ENCODE measurements around the gene ETV7.
A peak's percentile ranks its signal among the peaks of the same experiment; 100 is the strongest.
"Not testable (repeated sequence)": the region's sequence is repeated elsewhere in the genome, so short reads cannot be mapped to it uniquely, and the experiment has no call there.

Gene ETV7

DNA sequence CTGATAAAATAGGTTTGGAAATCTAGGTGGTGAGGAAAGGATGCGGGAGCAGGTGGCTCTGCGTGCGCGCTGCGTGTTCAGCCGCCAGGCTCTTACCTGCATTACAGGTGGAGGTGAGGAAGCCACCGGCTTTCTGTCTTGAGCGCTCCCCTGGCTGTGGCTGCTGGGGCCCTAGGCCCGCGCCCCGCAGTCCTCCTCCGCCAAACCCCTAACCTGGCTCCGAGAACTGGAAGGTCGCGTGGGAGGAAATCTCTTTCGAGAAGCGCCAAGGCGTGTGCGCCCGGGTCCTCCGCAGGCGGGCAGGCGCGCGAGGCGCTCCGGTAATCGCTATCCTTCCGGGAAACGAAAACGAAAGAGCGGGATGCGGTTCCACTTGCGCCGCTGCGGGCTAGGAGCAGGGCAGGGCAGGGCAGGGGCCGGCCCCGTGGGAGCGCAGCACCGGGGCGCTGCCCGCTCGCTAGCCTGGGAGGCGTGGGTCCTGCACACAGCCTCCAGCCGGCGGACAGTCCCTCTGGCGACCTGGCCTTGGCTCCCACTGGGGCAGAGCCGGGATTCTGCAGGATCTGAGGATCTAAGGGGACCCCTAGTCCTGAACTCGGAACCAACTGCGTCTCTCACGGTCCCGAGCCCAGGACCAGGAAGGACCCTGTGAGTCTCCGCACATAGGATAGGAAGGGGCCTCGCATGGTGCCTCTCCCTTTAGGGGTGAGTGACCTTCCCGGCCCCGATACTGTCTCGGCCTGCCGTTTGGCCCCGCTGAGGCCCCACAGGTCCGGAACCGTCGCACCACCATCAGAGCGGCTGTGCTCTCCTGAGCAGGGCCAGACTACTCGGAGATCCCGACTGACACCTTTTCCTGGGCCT lies at the start of gene ETV7:
TSS of gene ETV7 (minus strand) at position 230 of the 864 bp plus-strand sequence. CDS start at position 102, 128 bp downstream.
- DNase-seq: peak; percentile 21

DNA sequence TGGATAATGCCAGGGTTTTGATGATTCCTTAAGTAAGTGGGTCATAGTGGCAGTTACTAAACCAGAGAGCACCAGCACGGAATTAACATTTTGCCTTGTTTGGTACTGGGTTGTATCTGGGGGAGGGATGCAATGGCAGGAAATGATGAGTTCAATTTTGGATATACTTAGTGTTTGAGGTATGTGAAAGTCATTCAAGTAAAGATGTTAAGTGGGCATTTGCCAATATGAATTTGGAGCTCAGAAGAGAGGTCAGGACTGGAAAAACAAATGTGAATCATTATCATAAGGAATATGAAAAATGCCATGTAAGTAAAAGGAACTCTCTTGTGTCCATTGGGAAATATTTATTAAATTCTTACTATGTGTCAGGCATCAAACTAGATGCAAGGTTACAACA lies 49.0 kb upstream of the ETV7 start:
- no peak for DNase-seq

DNA sequence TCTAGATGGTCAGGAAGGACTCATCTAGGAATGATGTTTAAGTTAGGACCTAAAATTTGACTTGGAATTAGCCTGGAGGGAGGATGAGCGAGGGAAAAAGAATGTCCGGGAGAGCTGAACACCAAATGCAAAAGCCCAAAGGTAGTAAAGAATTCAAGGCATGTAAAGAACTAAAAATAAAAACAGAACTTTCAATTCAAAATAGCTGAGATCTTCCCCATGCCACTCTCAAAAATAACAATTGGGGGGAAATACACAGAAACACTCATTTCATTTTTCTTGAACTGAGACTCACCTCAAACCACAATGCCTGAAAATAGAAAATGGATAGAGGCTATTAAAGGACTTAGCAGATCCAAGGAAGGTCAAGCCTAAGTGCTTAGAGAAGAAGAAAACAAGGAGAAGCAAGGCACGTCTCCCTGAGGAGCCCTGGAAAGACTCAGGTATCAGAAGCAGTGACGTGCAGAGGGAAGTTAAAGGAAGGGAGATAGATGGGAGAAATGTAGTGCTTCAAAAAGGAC lies 44.7 kb upstream of the ETV7 start:
- DNase-seq: no peak

DNA sequence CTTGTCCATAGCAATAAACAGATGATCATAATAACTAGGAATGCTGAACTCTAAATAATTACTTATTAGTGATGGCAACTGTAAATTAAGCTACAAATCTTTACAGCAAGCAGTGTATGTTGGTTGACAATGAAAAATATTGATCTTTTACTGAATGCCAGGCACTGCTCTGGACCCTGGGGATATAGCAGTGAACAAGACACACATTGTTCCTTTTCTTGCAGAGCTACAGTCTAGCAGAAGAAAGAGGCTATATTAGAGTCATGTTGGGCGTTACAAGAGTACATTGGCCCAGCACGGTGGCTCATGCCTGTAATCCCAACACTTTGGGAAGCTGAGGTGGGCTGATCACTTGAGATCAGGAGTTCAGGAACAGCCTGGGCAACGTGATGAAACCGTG lies 43.7 kb upstream of the ETV7 start:
- DNase-seq: no peak

DNA sequence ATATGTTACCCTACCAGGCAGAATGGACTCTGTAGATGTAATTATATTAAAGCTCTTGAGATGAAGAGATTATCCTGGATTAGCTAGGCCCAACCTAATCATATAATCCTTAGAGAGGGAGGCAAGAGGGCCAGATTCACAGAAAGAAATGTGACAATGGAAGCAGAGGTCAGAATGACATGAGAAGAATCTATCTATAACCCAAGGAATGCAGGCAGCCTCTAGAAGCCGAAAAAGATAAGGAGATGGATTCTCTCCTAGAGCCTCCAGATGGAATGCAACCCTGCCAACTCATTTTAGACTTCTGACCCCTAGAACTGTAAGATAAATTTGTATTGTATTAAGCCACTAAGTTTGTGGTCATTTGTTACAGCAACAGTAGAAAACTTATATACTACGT lies 42.9 kb upstream of the ETV7 start:
- DNase-seq: no peak

DNA sequence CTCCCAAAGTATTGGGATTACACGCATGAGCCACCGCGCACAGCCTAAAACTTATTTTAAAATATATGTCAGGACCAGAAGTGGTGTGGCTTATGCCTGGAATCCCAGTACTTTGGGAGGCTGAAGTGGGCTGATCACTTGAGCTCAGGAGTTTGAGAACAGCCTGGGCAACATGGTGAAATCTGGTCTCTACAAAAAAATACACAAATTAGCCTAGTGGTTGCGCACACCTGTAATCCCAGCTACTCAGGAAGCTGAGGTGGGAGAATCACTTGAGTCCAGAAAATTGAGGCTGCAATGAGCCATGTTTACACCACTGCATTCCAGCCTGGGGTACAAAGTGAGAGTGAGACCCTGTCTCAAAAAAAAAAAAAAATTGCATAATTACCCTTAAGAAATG lies 41.4 kb upstream of the ETV7 start:
- no peak for DNase-seq

DNA sequence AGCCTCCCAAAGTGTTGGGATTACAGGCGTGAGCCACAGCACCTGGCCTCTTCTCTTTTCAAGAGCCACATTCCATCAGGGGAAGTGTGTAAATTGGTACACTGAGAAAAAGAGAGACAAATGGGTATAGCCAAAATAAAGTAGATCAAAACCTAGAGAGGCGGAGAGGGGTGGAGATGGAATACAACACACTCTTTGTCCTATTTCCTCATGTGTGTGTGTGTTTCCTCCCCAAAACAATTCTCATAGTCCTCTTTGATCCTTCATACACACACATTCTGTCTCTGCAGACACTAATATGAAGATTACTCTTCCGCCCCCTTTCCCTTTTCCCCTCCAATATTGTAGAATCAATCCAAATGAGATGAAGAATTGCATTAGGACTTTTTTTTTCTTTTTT lies 39.2 kb upstream of the ETV7 start:
- no peak for DNase-seq

DNA sequence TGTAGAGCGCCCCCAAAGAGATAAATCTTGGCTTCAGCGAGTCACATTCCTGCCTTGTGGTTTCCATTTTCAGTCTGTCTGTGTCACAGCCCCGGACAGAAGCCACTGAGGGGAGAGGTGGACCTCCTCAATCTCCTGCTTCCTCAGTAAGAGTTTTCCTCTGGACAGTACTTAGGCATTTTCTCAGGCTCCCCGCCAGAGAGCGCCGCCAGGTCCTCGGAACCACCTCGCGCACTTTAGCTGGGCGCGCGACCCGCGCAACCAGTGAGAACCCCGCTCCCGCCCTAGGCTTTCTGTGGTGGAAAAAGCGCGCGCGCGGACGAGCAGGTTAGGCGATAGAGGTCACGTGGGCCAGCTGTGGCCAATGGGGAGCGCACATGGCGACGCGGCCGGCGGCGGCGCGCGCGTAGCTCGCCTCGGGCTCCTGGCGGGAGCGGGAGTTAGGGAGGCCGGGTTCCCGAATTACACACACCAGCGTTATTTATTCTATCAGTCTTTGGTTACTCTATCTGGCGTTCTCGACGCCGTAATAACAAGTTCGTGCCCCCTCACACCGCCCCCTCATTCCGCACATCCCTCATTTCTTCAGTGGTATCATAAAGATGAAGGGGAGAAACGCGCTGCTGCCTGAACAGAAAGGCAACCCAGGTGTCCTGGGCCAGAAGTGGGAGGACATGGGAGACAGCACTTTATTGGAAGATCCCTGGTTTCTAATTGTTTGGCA lies 35.8 kb upstream of the ETV7 start:
- DNase-seq: peak; percentile 99

DNA sequence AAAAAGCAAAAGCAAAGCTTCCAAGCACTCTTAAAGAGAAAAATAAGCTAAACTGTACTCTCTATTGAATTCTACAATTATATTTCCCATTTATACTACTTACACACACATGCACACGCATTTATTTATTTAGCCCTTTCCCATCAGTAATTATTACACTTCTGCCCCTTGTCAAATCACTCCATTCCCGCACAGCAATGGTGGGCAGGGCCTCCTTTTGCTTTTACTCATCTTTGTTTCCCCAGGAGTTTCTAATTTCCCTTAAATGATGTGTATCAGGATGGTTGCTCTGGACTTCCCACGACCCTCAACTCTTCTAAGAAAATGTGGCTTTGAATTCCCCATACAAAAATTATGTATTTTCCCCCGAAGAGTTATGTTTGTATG lies 35.2 kb upstream of the ETV7 start:
- no peak for DNase-seq

DNA sequence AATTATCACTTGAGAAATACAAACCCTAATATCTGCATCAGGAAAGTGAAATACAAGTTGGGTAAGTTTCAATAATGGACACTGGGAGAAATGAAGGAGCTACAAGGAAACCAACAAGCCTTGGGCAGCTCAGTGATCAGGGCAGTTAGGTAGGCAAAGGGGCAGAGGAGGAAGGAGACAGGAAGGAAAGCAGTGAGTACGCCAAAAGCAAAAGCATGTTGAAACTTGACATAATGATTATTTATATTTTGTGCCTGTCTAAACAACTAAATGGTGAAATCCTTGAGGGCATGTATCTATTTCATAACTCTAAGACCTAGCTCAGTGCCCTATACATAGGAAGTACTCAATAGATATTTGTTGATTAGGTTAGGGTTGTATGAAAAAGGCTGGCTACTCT lies 31.8 kb upstream of the ETV7 start:
- no peak for DNase-seq

DNA sequence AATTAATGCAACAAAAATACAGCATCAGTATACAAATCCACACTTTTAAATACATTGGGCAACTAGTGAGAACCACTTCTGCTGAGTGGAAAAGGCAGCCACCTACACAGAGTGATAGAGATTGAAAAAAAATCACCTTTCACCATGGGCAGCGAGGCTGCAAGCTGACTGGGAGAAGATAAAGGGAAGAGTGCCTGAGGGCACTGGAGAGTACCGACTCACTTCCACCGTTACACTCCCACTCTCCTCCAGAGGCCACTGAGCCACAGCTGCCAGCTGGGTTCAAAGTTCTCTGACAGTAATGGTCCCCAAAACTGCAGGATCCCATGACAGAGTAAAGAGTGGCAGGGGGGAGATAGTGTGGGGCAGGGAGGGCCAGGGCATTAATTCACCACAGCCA lies 31.1 kb upstream of the ETV7 start:
- DNase-seq: no peak

DNA sequence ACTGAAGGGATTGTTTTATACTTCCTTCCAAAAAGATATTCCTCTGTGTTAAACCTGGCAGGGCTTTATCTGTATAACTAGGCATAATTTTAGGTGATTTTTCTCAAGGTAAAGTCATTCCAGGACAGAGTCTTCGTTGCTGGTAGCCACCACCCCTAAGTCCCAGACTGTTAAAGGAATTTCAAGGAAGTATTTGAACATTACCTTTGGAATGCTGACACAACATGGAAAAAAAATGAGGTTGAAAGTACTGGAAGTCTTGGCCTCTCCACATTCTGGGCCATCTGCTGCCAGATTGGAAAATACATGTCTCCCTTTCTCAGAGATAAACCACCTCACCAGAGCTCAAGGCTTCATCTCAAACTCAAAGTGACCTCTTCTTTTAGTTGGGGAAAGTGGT lies 27.0 kb upstream of the ETV7 start:
- no peak for DNase-seq

DNA sequence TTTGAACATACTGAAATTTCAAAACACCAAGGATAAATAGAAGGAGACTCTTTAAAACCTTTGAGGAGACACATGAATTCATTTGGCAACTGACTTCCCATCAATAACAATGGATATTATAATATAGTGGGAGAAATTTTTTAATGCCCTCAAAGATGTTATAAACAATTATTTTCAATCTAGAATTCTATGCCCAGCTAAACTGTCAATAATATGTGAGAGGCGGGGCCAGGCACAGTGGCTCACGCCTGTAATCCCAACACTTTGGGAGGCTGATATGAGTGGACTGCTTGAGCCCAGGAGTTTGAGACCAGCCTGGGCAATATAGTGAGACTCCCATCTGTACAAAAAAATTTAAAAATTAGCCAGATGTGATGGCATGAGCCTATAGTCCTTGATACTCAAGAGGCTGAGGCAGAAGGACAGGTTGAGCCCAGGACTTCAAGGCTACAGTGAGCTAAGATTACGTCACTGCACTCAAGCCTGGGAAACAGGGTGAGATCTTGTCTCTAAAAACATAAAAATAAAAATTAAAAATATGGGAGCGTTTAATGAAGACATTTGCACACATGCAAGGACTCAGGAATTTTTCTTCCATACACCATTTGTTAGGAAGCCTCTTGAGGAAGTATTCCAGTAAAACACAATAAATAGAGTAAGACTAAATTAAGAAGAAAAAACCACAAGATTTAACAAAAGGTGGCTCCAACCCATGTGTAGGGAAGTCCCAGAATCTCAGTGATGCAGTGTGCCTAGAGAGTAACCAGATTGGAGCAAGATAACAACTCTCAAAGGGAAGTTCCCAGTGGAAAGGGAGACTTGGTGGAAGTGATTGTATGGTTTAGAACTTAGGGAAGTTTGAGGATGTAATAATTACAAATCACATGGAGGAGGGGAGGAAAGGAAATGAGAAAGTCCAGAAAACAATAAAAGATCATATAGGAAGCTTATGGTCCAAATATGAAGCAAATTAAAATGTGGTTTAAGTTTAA lies 26.3 kb upstream of the ETV7 start:
- no peak for DNase-seq

DNA sequence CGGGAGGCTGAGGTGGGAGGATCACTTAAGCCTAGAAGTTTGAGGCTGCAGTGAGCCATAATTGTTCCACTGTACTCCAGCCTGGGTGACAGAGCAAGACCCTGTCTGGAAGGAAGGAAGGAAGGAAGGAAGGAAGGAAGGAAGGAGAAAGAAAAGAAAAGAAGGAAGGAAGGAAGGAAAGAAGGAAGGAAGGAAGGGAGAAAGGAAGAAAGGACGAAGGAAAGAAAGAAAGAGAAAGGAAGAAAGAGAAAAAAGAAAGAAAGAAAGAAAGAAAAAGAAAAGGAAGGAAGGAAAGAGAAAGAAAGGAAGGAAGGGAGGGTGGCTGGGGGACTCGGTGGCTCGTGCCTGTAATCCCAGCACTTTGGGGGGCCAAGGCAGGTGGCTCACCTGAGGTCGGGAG lies 22.2 kb upstream of the ETV7 start:
- not testable (repeated sequence) for DNase-seq

DNA sequence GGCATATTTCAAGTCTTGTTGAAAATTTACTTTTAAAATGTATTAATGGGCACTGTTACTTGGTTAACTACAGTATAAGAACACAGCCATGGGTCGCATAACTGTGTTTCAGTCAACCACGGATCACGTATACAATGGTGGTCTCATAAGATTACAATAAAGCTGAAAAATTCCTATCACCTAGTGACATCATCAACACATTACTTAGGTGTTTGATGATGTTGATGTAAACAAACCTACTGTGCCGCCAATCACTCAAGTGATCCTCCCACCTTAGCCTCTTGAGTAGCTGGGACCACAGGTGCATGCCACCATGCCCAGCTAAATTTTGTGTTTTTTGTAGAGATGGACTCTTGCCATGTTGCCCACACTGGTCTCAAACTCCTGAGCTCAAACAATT lies 16.7 kb upstream of the ETV7 start:
- no peak for DNase-seq

DNA sequence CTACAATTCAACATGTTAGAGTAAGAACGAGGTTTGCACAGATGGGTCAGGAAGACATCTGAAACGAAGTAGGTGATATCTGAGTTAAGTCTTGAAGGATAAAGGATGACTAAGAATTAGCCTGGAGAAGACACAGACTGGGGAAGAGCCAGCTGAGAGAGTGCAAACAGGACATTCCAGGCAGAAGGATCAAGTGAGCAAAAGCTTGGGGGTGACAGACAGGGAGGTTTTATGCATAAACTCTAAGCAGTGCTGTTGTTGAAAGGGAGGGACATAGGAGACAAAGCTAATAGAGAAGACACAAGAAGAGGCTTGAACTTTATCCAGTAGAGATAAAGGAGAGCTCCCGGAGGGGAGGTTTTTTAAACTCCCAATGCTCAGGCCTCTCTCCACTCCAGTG lies 15.0 kb upstream of the ETV7 start:
- DNase-seq: no peak

DNA sequence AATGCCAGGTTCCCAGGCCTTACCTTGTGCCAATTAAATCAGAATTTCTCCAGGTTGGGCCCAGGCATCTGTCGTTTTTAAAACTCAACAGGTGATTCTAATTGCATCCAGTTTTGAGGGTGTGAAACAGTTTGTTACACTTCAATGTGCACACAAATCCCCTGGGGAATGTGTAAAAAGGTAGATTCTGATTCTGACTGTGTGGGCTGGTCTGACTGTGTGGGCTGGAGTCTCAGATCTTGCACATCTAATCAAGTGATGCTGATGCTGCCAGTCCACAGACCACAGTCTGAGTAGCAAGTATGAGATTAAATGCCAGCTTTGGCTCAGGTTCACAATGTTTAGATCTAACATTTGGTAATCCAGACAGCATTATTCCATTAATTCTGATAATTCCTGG lies 12.5 kb upstream of the ETV7 start:
- DNase-seq: no peak

DNA sequence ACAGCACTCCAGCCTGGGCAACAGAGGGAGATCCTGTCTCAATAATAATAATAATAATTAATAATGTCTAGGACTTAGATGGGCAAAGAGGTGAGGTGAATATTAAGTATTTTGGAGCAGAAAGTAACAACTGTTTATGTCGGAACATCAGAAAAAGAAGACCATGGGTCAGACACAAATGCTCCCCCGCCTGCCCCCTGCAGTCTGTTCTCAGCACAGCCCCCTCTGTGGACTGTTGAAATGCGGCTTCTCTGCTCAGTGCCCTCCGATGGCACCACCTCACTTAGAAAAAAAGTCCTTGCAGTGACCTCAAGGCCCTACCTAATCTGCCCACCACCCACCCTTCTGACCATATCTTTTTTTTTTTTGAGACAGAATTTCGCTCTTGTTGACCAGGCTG lies 5.2 kb upstream of the ETV7 start:
- DNase-seq: no peak

DNA sequence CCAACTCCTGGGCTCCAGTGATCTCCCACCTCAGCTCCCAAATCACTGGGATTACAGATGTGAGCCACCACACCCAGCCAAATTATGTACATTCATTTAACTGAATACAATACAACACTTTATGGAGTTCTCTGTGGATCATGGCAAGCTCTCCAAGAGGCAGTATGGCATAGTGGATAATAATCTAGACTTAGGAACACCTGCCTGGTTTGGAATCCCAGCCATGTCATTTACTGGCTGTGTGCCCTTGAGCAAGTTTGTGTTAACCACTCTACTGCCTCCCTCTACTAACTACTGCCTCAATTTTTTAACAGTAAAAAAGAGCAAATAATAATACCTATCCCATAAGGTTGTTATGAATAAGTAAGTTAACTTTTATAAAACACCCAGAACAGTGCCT lies 1.9 kb upstream of the ETV7 start:
- DNase-seq: no peak

DNA sequence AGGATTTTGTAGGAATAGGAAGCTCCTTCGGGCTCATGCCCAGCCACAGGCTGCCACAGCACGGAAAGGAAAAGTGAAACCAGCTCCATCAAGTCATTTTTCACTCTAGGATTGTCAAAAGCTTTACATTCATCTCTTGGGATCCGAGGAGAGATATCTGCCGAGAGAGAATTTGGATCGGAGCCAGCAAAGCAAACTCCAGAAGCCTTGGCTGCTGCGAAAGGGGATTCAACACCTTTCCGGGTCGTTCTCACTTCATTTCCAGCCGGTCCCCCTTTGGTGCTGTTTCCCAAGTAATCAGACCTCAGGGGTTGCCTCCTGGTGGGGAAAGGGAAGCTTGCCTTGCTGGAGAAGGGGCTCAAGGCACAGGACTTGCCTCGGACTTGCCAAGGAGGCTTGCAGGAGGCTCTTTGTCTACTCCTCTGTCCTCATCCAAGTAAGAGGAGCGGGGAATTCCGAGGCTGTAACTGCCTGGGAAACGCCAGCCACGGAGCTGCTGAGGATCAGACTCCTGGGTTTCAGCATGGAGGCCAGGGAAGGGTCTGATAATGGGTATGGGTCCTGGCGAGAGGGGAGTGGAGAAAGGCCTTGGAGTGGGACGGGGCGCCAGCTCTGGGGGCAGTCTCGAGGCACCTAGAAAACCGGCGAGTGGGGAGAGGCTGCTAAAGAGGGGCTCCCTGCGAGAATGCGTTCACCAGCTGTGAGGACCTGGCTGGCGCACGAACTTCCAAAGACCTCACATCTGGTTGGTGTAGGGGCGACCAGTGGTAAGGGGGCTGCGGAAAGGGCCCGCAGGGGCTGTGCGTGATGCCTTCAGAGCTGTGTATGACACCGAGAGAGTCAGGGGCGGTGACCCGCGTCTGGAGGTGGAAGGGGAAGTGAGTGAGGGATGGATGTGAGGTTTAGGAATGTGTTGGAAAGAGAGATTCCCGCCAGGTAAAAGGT lies 702 bp downstream of the ETV7 start:
- peak; percentile 49 for DNase-seq

DNA sequence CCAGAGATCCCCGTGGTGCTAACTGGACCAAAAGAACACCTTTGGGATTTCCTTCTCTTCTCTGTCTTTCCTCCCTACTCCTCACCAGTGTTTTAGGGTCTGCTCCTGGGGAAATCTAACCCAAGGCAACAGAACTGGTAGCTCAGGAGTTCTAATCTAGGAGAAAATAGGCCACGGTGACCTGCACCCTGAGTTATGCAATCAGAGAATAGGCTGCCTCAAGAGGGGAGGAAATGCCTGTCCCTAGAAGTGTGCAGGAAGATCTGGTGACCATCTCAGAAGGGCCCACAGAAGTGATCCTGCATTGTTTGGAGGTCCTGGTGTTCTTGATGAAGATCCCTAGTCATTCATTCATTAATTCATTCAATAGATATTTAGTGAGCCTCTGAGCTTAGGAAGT lies 3.4 kb downstream of the ETV7 start:
- no peak for DNase-seq

DNA sequence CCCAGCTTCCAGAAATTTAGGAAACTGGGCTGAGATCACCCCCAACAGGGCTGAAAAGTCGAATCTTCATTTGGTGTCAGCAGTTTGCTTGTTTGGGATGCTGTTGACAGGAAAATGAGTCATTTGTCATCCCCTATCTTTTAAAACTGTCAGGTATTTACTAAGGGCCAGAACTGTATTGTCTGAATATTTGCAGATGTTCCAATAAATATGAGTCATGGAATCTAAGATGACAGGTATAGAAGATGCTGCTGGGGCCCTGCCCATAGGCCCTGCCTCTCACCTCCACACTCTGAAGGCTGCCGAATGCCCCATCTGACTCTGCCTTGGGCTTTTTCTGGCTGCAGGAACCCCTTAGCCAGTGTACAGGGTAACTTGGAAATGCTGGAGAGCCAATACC lies 3.9 kb downstream of the ETV7 start:
- no peak for DNase-seq
